DND-41 (cell line): ENCODE data around the gene TESMIN.

Source experiments
- EZH2 ChIP-seq: IDR thresholded peaks from 3 replicates; pipeline ENCODE4 v1.6.1; 2012; ENCODE audit warnings: borderline replicate concordance, low read depth, mild to moderate bottlenecking, moderate library complexity, low read length, inconsistent platforms; ENCODE audit not compliant: severe bottlenecking
- TF ChIP-seq, protein P1 (sequence below): IDR thresholded peaks from 2 replicates; pipeline ENCODE4 v1.5.1; 2012; ENCODE audit warnings: borderline replicate concordance, low read length, moderate library complexity, mild to moderate bottlenecking; ENCODE audit not compliant: poor library complexity, severe bottlenecking; ENCODE audit errors: extremely low read depth

DNA sequence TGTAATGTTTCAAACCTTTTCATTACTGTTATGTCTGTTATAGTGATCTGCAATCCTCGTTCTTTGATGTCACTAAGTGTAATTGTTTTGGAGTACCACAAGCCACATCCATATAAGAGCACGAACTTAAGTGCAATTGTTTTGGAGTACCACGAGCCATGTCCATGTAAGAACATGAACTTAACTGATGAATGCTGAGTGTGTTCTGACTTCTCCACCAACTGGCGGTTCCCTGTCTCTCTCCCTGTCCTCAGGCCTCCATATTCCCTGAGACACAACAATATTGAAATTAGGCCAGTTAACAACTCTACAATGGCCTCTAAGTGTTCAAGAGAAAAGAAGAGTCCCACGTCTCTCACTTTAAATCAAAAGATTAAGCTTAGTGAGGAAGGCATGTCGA is 23.5 kb downstream of the TESMIN start:
- TF ChIP-seq, protein P1, sequence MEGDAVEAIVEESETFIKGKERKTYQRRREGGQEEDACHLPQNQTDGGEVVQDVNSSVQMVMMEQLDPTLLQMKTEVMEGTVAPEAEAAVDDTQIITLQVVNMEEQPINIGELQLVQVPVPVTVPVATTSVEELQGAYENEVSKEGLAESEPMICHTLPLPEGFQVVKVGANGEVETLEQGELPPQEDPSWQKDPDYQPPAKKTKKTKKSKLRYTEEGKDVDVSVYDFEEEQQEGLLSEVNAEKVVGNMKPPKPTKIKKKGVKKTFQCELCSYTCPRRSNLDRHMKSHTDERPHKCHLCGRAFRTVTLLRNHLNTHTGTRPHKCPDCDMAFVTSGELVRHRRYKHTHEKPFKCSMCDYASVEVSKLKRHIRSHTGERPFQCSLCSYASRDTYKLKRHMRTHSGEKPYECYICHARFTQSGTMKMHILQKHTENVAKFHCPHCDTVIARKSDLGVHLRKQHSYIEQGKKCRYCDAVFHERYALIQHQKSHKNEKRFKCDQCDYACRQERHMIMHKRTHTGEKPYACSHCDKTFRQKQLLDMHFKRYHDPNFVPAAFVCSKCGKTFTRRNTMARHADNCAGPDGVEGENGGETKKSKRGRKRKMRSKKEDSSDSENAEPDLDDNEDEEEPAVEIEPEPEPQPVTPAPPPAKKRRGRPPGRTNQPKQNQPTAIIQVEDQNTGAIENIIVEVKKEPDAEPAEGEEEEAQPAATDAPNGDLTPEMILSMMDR, result no peak
- TF ChIP-seq EZH2, result no peak
